Measurements from ENCODE around the gene LAMP2.
"Not testable (repeated sequence)": the region's sequence is repeated elsewhere in the genome, so short reads cannot be mapped to it uniquely, and the experiment has no call there.

- peak in 3 of 4 experiments; percentile 44 to 55 (median 46) for TF ChIP-seq CTCF (IDR thresholded peaks at IDR 0.05)
- TF ChIP-seq POLR2AphosphoS5, EP300 (IDR thresholded peaks at IDR 0.05): not testable (repeated sequence)
These were observed 6.4 kb upstream of the LAMP2 start for GRCh38 chrX:120475447-120475846.

Measured in sigmoid colon (tissue), 4 donors.